Measurements from ENCODE around the gene FCHSD1.
A peak's percentile ranks its signal among the peaks of the same experiment; 100 is the strongest.

Gene FCHSD1

DNA sequence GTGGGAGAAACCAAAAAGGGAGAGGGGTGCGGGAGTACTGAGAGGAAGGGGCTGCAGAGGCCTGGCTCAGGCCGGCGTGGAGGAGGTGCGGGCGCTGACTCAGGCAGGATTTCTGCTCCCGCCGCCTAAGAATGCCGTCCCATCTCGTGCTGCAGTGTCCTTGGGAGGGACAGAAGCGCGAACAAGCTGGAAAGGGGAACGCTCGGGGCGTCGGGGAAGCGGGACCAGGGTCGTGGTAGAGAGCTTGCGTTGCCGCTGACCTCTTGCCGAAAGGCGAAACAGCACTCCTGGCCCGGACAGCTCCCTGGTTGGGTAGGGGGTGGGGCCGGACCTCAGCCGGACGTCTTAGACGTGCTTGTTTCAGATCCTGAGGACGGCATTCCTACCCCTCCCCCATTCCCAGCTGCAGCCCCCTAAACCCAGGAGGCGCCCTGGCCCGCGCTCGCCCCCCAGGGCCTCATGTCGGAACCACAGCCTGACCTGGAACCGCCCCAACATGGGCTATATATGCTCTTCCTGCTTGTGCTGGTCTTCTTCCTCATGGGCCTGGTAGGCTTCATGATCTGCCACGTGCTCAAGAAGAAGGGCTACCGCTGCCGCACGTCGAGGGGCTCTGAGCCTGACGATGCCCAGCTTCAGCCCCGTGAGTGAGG is 13.3 kb downstream of the FCHSD1 start:
- Histone ChIP-seq H3K27ac (ENCODE audit: low read depth, low read length) (peak overlapping the region; percentile 50), H3K27me3 (ENCODE audit: control insufficient read depth, low read length) (no peaks in the 10 kb centered on the region), H3K4me3 (ENCODE audit: low read length) (peak overlapping the region; percentile 96), H3F3A (ENCODE audit: control insufficient read depth, insufficient read depth) (peaks cover 13% of the 10 kb centered on the region), H3K9me3 (ENCODE audit: control insufficient read depth, insufficient read depth, low read length) (no peaks in the 10 kb centered on the region), H3K9me2 (replicated peaks; ENCODE audit: control insufficient read depth, low read length) (no peaks in the 10 kb centered on the region), H4K20me1 (ENCODE audit: control insufficient read depth, insufficient read depth, low read depth, low read length) (peaks cover 21% of the 10 kb centered on the region; the same call in 1 of the 2 replicates), H3K4me2 (ENCODE audit: low read length) (peak overlapping the region; percentile 74), H3K79me2 (ENCODE audit: control insufficient read depth, low read length) (peaks cover 56% of the 10 kb centered on the region), H3K4me1 (ENCODE audit: control insufficient read depth, low read length) (peaks cover 36% of the 10 kb centered on the region), H3K36me3 (ENCODE audit: control insufficient read depth, low read length) (peaks cover 66% of the 10 kb centered on the region)
- TF ChIP-seq, protein P1, sequence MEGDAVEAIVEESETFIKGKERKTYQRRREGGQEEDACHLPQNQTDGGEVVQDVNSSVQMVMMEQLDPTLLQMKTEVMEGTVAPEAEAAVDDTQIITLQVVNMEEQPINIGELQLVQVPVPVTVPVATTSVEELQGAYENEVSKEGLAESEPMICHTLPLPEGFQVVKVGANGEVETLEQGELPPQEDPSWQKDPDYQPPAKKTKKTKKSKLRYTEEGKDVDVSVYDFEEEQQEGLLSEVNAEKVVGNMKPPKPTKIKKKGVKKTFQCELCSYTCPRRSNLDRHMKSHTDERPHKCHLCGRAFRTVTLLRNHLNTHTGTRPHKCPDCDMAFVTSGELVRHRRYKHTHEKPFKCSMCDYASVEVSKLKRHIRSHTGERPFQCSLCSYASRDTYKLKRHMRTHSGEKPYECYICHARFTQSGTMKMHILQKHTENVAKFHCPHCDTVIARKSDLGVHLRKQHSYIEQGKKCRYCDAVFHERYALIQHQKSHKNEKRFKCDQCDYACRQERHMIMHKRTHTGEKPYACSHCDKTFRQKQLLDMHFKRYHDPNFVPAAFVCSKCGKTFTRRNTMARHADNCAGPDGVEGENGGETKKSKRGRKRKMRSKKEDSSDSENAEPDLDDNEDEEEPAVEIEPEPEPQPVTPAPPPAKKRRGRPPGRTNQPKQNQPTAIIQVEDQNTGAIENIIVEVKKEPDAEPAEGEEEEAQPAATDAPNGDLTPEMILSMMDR (IDR thresholded peaks at IDR 0.05; ENCODE audit: low read depth, low read length, poor library complexity, severe bottlenecking) = peak; percentile 76
- TF ChIP-seq EZH2phosphoT487 (IDR thresholded peaks at IDR 0.05; ENCODE audit: borderline replicate concordance, low read length) = no peak

DNA sequence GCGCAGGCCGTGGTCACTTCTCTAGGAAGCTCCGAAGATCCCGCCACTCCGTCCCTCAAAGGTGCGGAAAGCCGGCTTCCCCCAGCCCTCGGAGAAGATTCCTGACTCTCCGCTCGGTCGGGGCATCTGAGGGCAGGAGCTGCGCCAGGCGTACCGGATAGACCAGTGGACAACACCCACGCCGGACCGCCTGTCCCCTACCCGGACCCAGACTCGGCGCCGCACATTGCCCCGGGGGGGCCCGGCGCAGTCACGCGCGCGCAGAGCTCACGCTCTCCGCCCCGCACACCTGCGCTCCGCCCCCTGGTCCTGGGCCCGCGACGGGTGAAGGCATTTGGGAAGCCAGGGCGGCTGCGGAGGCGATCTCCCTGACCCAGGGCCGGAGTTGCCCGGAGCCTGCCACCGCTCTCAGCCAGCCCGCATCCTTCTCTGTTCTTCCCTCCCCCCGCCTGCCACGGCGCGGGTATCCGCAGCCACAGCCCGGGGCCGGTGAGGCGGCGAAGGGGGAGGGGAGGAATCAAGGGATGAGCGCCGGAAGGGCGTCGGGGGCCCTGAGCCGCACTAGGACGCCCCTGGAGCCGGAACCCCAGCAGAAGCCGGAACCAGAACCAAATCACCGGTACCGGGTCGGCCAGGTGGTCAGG is 14.0 kb downstream of the FCHSD1 start:
- H3K27ac ChIP-seq (ENCODE audit: low read depth, low read length) = peak overlapping the region; percentile 50
- peaks cover 21% of the 10 kb centered on the region; the same call in 1 of the 2 replicates for H4K20me1 ChIP-seq (ENCODE audit: control insufficient read depth, insufficient read depth, low read depth, low read length)
- peaks cover 69% of the 10 kb centered on the region for H3K36me3 ChIP-seq (ENCODE audit: control insufficient read depth, low read length)

GRCh38 chr5:141636413-141637122 is 14.7 kb downstream of the FCHSD1 start, which contains the start of the genes HDAC3 and RELL2:
HDAC3 (minus strand) TSS chr5:141636849; CDS start chr5:141636790, 59 bp downstream.
RELL2 (plus strand) TSS chr5:141636997; CDS start chr5:141638226, 1,229 bp downstream.
- peak within 1 kb of the TSS; percentile 74 for H3K4me2 ChIP-seq (ENCODE audit: low read length)
- peaks cover 71% of the 10 kb centered on the region for H3K36me3 ChIP-seq (ENCODE audit: control insufficient read depth, low read length)
- TF ChIP-seq, protein P1 (IDR thresholded peaks at IDR 0.05; ENCODE audit: low read depth, low read length, poor library complexity, severe bottlenecking) = no peak
- TF ChIP-seq EZH2phosphoT487 (IDR thresholded peaks at IDR 0.05; ENCODE audit: borderline replicate concordance, low read length) = no peak
- H3F3A ChIP-seq (ENCODE audit: control insufficient read depth, insufficient read depth) = peaks cover 6% of the 10 kb centered on the region
- no peaks in the 10 kb centered on the region for H3K27me3 ChIP-seq (ENCODE audit: control insufficient read depth, low read length)
- no peaks in the 10 kb centered on the region for H3K9me2 ChIP-seq (replicated peaks; ENCODE audit: control insufficient read depth, low read length)
- H4K20me1 ChIP-seq (ENCODE audit: control insufficient read depth, insufficient read depth, low read depth, low read length) = peaks cover 21% of the 10 kb centered on the region; the same call in 1 of the 2 replicates
- peaks cover 67% of the 10 kb centered on the region for H3K79me2 ChIP-seq (ENCODE audit: control insufficient read depth, low read length)
- H3K9me3 ChIP-seq (ENCODE audit: control insufficient read depth, insufficient read depth, low read length) = no peaks in the 10 kb centered on the region
- H3K4me3 ChIP-seq (ENCODE audit: low read length) = peak within 1 kb of the TSS; percentile 96
- H3K4me1 ChIP-seq (ENCODE audit: control insufficient read depth, low read length) = peaks cover 36% of the 10 kb centered on the region
- H3K27ac ChIP-seq (ENCODE audit: low read depth, low read length) = peak within 1 kb of the TSS; percentile 50

More for the DNA sequence above, 14.0 kb downstream of the FCHSD1 start:
- TF ChIP-seq, protein P1 (IDR thresholded peaks at IDR 0.05; ENCODE audit: low read depth, low read length, poor library complexity, severe bottlenecking) = no peak
- no peak for TF ChIP-seq EZH2phosphoT487 (IDR thresholded peaks at IDR 0.05; ENCODE audit: borderline replicate concordance, low read length)
- Histone ChIP-seq H3K4me1 (ENCODE audit: control insufficient read depth, low read length) (peaks cover 36% of the 10 kb centered on the region), H3F3A (ENCODE audit: control insufficient read depth, insufficient read depth) (peaks cover 9% of the 10 kb centered on the region), H3K4me2 (ENCODE audit: low read length) (peak overlapping the region; percentile 74), H3K9me2 (replicated peaks; ENCODE audit: control insufficient read depth, low read length) (no peaks in the 10 kb centered on the region), H3K79me2 (ENCODE audit: control insufficient read depth, low read length) (peaks cover 63% of the 10 kb centered on the region), H3K9me3 (ENCODE audit: control insufficient read depth, insufficient read depth, low read length) (no peaks in the 10 kb centered on the region), H3K27me3 (ENCODE audit: control insufficient read depth, low read length) (no peaks in the 10 kb centered on the region), H3K4me3 (ENCODE audit: low read length) (peak overlapping the region; percentile 96)

Data from DOHH2 (cell line).